ENCODE results near the gene GSTA2. TPM values are rescaled to one million over a fixed set of nuclear protein-coding genes. Genes with fewer than 3 reads are reported as not detected.

The GSTA2 gene
- total RNA-seq, 1 experiment from 2014 or later = not detected

DNA sequence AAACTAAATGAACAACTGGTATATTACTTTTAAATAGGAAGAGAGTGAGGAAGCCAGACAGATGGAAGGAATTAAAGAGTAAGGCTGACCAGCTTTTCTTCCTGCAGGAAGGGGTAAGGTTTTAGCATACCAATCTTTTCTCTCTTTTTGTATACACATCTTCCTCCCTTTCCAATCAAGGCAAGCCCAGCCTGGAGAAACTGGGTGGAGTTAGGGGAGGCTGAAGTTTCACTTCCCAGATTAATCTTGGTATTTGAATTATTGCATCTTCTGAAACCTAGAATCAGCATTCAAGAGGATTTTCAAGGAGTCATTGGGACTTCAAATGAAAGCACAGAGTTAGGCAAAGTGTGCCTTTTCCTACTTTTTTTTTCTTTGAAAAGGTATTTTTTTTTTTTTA lies 59.2 kb downstream of the GSTA2 start:
- Histone ChIP-seq H3K4me1 (replicated peaks; ENCODE audit: insufficient read depth) (no peaks in the 10 kb centered on the region), H3K4me3 (no peak overlapping the region), H2AFZ (no peak overlapping the region), H3K27ac (no peak overlapping the region), H3K9me2 (ENCODE audit: insufficient read depth) (no peaks in the 10 kb centered on the region), H4K20me1 (ENCODE audit: insufficient read depth) (no peaks in the 10 kb centered on the region), H3K9me3 (ENCODE audit: insufficient read depth, low read depth) (peaks cover 7% of the 10 kb centered on the region; the same call in 1 of the 2 replicates), H3K4me2 (no peak overlapping the region), H3K27me3 (ENCODE audit: insufficient read depth, low read depth) (no peaks in the 10 kb centered on the region), H3K79me2 (ENCODE audit: low read depth) (no peaks in the 10 kb centered on the region), H3K36me3 (ENCODE audit: low read depth) (no peaks in the 10 kb centered on the region), H3F3A (ENCODE audit: insufficient read depth, low read depth) (no peaks in the 10 kb centered on the region)
- no TSS peak for BruUV-seq (replicated peaks)
- TF ChIP-seq, protein P1, sequence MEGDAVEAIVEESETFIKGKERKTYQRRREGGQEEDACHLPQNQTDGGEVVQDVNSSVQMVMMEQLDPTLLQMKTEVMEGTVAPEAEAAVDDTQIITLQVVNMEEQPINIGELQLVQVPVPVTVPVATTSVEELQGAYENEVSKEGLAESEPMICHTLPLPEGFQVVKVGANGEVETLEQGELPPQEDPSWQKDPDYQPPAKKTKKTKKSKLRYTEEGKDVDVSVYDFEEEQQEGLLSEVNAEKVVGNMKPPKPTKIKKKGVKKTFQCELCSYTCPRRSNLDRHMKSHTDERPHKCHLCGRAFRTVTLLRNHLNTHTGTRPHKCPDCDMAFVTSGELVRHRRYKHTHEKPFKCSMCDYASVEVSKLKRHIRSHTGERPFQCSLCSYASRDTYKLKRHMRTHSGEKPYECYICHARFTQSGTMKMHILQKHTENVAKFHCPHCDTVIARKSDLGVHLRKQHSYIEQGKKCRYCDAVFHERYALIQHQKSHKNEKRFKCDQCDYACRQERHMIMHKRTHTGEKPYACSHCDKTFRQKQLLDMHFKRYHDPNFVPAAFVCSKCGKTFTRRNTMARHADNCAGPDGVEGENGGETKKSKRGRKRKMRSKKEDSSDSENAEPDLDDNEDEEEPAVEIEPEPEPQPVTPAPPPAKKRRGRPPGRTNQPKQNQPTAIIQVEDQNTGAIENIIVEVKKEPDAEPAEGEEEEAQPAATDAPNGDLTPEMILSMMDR (conservative IDR thresholded peaks at IDR 0.05) = no peak
- no peak for TF ChIP-seq EZH2 (IDR thresholded peaks at IDR 0.05; ENCODE audit: low read depth)
- DNase-seq = no peak
- POLR2A ChIA-PET (ENCODE audit: unreplicated experiment) = no interaction called here
- CTCF ChIA-PET = no interaction called here
- intact Hi-C loops (cut with micrococcal nuclease; ENCODE audit: unreplicated experiment) = no loop called here

Other genes with a start within 250 kb of the GSTA2 start
- gene TRAM2, start 186.4 kb downstream of the GSTA2 start, total RNA-seq (2021) = 28.1 and 40.9 TPM in 2 replicates
- 48.9 and 75.2 TPM in 2 replicates for gene TMEM14A, start 92.4 kb downstream of the GSTA2 start, total RNA-seq (2021)
- gene GSTA1, start 40.3 kb upstream of the GSTA2 start, total RNA-seq (2021) = not detected in 2 replicates
- not detected in 2 replicates for gene GSTA5, start 77.3 kb upstream of the GSTA2 start, total RNA-seq (2021)
- gene GSTA3, start 146.2 kb upstream of the GSTA2 start, total RNA-seq (2021) = not detected in 2 replicates
- 2.5 and 3.4 TPM in 2 replicates for gene GSTA4, start 231.8 kb upstream of the GSTA2 start, total RNA-seq (2021)

All from PC-9 (cell line).